NCI-H128 (cell line): Measurements from ENCODE around the gene PRAMEF20.

Source experiments
- DNase-seq: peaks from one replicate; lab custom pipeline; 2025; ENCODE audit not compliant: unreplicated experiment; lab: John Stamatoyannopoulos, UW

The PRAMEF20 gene

GRCh38 chr1:13461977-13462376 lies 51.7 kb downstream of the PRAMEF20 start:
- no peak for DNase-seq

- DNase-seq: no peak
These were observed 52.4 kb downstream of the PRAMEF20 start for GRCh38 chr1:13462682-13463081.

GRCh38 chr1:13465515-13465914 lies 55.3 kb downstream of the PRAMEF20 start:
- no peak for DNase-seq

GRCh38 chr1:13469343-13469742 lies 59.1 kb downstream of the PRAMEF20 start:
- no peak for DNase-seq
